ENCODE results near the gene ACOT8.
"Not testable (repeated sequence)": the region's sequence is repeated elsewhere in the genome, so short reads cannot be mapped to it uniquely, and the experiment has no call there.

The ACOT8 gene

GRCh38 chr20:45857114-45857881, at the start of gene ACOT8, which contains the start of gene ZSWIM3:
ACOT8 (minus strand) TSS chr20:45857392; CDS start chr20:45857315, 77 bp downstream.
ZSWIM3 (plus strand) TSS chr20:45857614; CDS start chr20:45857826, 212 bp downstream.
- DNase-seq (ENCODE audit: low read depth) = peak; percentile 100

GRCh38 chr20:45905505-45906079, 48.4 kb upstream of the ACOT8 start:
- TF ChIP-seq CTCF (conservative IDR thresholded peaks at IDR 0.05; ENCODE audit: low read depth, low read length) = no peak
- no peak overlapping the region for H3K4me3 ChIP-seq (ENCODE audit: low read length)
- DNase-seq (ENCODE audit: low read depth) = no peak

More at GRCh38 chr20:45857114-45857881, at the start of gene ACOT8, which contains the start of gene ZSWIM3:
- peak within 1 kb of the TSS; percentile 88 for H3K4me3 ChIP-seq (ENCODE audit: low read length)
- no peak for TF ChIP-seq CTCF (conservative IDR thresholded peaks at IDR 0.05; ENCODE audit: low read depth, low read length)

GRCh38 chr20:45904583-45905504, 47.7 kb upstream of the ACOT8 start:
- H3K4me3 ChIP-seq (ENCODE audit: low read length) = no peak overlapping the region
- no peak for DNase-seq (ENCODE audit: low read depth)
- no peak for TF ChIP-seq CTCF (conservative IDR thresholded peaks at IDR 0.05; ENCODE audit: low read depth, low read length)

- no peak for DNase-seq (ENCODE audit: low read depth)
- TF ChIP-seq CTCF (conservative IDR thresholded peaks at IDR 0.05; ENCODE audit: low read depth, low read length) = no peak
- no peak overlapping the region for H3K4me3 ChIP-seq (ENCODE audit: low read length)
Observed at GRCh38 chr20:45902199-45902701, 45.1 kb upstream of the ACOT8 start.

- H3K4me3 ChIP-seq (ENCODE audit: low read length); DNase-seq (ENCODE audit: low read depth): not testable (repeated sequence)
Observed at GRCh38 chr20:45901332-45901731, 44.1 kb upstream of the ACOT8 start.

- DNase-seq (ENCODE audit: low read depth) = no peak
- TF ChIP-seq CTCF (conservative IDR thresholded peaks at IDR 0.05; ENCODE audit: low read depth, low read length) = no peak
- H3K4me3 ChIP-seq (ENCODE audit: low read length) = no peak overlapping the region
Observed at GRCh38 chr20:45899046-45899835, 42.0 kb upstream of the ACOT8 start.
